ENCODE data around the gene ATN1. TPM values are rescaled to one million over a fixed set of nuclear protein-coding genes. Genes with fewer than 3 reads are reported as not detected.

ATN1 gene
- total RNA-seq, 2 experiments from 2014 or later, result 0.98 to 6.7 TPM

GRCh38 chr12:6975297-6976032, 47.7 kb downstream of the ATN1 start:
- intact Hi-C loops (cut with micrococcal nuclease; ENCODE audit: unreplicated experiment), result no loop called here
- TF ChIP-seq EZH2phosphoT487 (IDR thresholded peaks at IDR 0.05; ENCODE audit: borderline replicate concordance, low read depth, low read length) (no peak), CTCF (conservative IDR thresholded peaks at IDR 0.05; ENCODE audit: low read length) (no peak)
- ChIA-PET CTCF (ENCODE audit: unreplicated experiment) (no interaction called here), POLR2A (interaction anchor here (0.5 to 2.6 kb wide), 7 partner anchors 19 to 456 kb away, joined by 3 to 16 read pairs (median 4); partner anchors contain the start of genes C12orf57, LPCAT3 and RNU7-1)
- Histone ChIP-seq H3K36me3 (ENCODE audit: insufficient read depth, low read length) (peaks cover 78% of the 10 kb centered on the region), H2AFZ (ENCODE audit: low read length) (no peak overlapping the region), H3K4me2 (ENCODE audit: low read length) (no peak overlapping the region), H3K9me3 (ENCODE audit: low read length) (no peaks in the 10 kb centered on the region), H3K4me3 (ENCODE audit: low read depth, low read length, poor library complexity, severe bottlenecking) (no peak overlapping the region), H3K27ac (ENCODE audit: low read depth, low read length, poor library complexity, severe bottlenecking) (peak overlapping the region; percentile 9), H3K9me2 (ENCODE audit: insufficient read depth, low read length) (no peaks in the 10 kb centered on the region), H4K20me1 (ENCODE audit: insufficient read depth, low read length) (no peaks in the 10 kb centered on the region), H3K79me2 (ENCODE audit: insufficient read depth, low read depth, low read length) (peaks cover 36% of the 10 kb centered on the region), H3K4me1 (ENCODE audit: insufficient read depth, low read length, poor library complexity, severe bottlenecking) (peaks cover 43% of the 10 kb centered on the region)
- no TSS peak for BruUV-seq (replicated peaks)
- DNase-seq (ENCODE audit: low spot score), result no peak

- no peak overlapping the region for H2AFZ ChIP-seq (ENCODE audit: low read length)
- TF ChIP-seq CTCF (conservative IDR thresholded peaks at IDR 0.05; ENCODE audit: low read length), result no peak
- TF ChIP-seq EZH2phosphoT487 (IDR thresholded peaks at IDR 0.05; ENCODE audit: borderline replicate concordance, low read depth, low read length), result no peak
- H3K4me2 ChIP-seq (ENCODE audit: low read length), result no peak overlapping the region
- peaks cover 32% of the 10 kb centered on the region for H3K4me1 ChIP-seq (ENCODE audit: insufficient read depth, low read length, poor library complexity, severe bottlenecking)
- peaks cover 94% of the 10 kb centered on the region for H3K36me3 ChIP-seq (ENCODE audit: insufficient read depth, low read length)
- H3K4me3 ChIP-seq (ENCODE audit: low read depth, low read length, poor library complexity, severe bottlenecking), result no peak overlapping the region
- intact Hi-C loops (cut with micrococcal nuclease; ENCODE audit: unreplicated experiment), result no loop called here
- H3K79me2 ChIP-seq (ENCODE audit: insufficient read depth, low read depth, low read length), result peaks cover 16% of the 10 kb centered on the region
- H3K27ac ChIP-seq (ENCODE audit: low read depth, low read length, poor library complexity, severe bottlenecking), result no peak overlapping the region
- no TSS peak for BruUV-seq (replicated peaks)
- no peak for DNase-seq (ENCODE audit: low spot score)
- no peaks in the 10 kb centered on the region for H3K9me3 ChIP-seq (ENCODE audit: low read length)
- CTCF ChIA-PET (ENCODE audit: unreplicated experiment), result no interaction called here
- H4K20me1 ChIP-seq (ENCODE audit: insufficient read depth, low read length), result no peaks in the 10 kb centered on the region
- H3K9me2 ChIP-seq (ENCODE audit: insufficient read depth, low read length), result no peaks in the 10 kb centered on the region
- POLR2A ChIA-PET, result interaction anchor here (0.5 to 1.6 kb wide), 4 partner anchors 9 to 81 kb away, joined by 3 to 7 read pairs (median 4); no protein-coding TSS in a partner anchor
Measured at GRCh38 chr12:6977653-6978052, 49.9 kb downstream of the ATN1 start.

- H3K27ac ChIP-seq (ENCODE audit: low read depth, low read length, poor library complexity, severe bottlenecking), result no peak overlapping the region
- intact Hi-C loops (cut with micrococcal nuclease; ENCODE audit: unreplicated experiment), result no loop called here
- no peak overlapping the region for H3K4me3 ChIP-seq (ENCODE audit: low read depth, low read length, poor library complexity, severe bottlenecking)
- H3K4me2 ChIP-seq (ENCODE audit: low read length), result no peak overlapping the region
- BruUV-seq (replicated peaks), result no TSS peak
- no peaks in the 10 kb centered on the region for H4K20me1 ChIP-seq (ENCODE audit: insufficient read depth, low read length)
- H3K9me2 ChIP-seq (ENCODE audit: insufficient read depth, low read length), result no peaks in the 10 kb centered on the region
- peaks cover 92% of the 10 kb centered on the region for H3K36me3 ChIP-seq (ENCODE audit: insufficient read depth, low read length)
- CTCF ChIA-PET (ENCODE audit: unreplicated experiment), result no interaction called here
- no peak overlapping the region for H2AFZ ChIP-seq (ENCODE audit: low read length)
- POLR2A ChIA-PET, result interaction anchor here (0.7 to 1.6 kb wide), 3 partner anchors 9 to 47 kb away, joined by 3 to 7 read pairs (median 3); no protein-coding TSS in a partner anchor
- no peaks in the 10 kb centered on the region for H3K9me3 ChIP-seq (ENCODE audit: low read length)
- no peak for DNase-seq (ENCODE audit: low spot score)
- peaks cover 27% of the 10 kb centered on the region for H3K4me1 ChIP-seq (ENCODE audit: insufficient read depth, low read length, poor library complexity, severe bottlenecking)
- TF ChIP-seq CTCF (conservative IDR thresholded peaks at IDR 0.05; ENCODE audit: low read length), result no peak
- no peak for TF ChIP-seq EZH2phosphoT487 (IDR thresholded peaks at IDR 0.05; ENCODE audit: borderline replicate concordance, low read depth, low read length)
- H3K79me2 ChIP-seq (ENCODE audit: insufficient read depth, low read depth, low read length), result peaks cover 11% of the 10 kb centered on the region; the same call in 1 of the 2 replicates
Measured at GRCh38 chr12:6978188-6978587, 50.4 kb downstream of the ATN1 start.

Data from OCI-LY7 (cell line).